Measurements from ENCODE around the gene KRT37. TPM values are rescaled to one million over a fixed set of nuclear protein-coding genes. Genes with fewer than 3 reads are reported as not detected.
"Not testable (repeated sequence)": the region's sequence is repeated elsewhere in the genome, so short reads cannot be mapped to it uniquely, and the experiment has no call there.

Gene KRT37
- total RNA-seq, 1 experiment from 2014 or later: not detected

DNA sequence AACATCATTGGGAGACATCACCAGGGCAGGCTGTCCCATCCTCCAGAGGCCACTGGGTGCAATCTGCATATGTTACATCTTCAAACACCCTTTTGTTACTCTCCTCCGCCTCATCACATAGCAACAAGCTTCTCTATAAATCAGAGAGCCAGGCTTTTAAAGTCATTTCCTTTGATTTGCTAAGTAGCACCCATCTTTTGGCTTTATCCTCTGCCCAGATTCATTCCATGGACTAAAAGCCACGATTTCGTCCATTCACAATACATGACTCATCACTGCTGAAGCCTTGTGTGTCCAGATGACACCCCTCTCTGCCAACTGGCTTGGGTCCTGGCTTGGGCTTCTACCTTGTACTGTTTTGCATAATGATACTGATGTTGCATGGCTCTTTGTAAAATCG, 18.4 kb upstream of the KRT37 start:
- in situ Hi-C loops (cut with HindIII; ENCODE audit: low pct_unique_long_range_greater_than_20kb, low sequenced_read_pairs): no loop called here
- DNase-seq (ENCODE audit: low read depth, low spot score): no peak

DNA sequence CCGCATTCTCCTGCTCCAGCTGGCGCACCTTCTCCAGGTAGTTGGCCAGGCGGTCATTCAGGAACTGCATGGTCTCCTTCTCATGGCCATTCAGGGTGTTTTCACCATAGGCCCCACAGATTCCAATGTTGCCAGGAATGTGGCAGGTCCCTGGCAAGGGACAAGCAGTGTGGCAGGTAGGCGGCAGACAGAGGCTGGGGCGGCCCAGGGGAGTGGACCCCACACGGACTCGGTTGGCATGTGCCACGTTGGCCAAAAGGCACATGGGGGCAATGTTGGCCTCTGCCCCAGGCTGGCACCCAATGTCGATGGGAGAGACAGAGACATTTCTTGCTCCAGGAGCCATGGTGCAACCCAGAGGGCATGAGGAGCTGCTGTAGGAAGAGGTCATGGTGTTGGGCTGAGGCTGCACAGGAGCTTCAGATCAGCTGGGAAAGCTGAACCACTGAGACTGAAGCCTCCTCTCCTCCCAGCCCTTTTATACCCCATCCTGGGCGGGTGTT, 16.2 kb upstream of the KRT37 start, which contains the start of gene KRT38:
TSS of gene KRT38 (minus strand) at position 453 of the 503 bp plus-strand sequence. CDS start at position 391, 62 bp downstream.
- no peak for DNase-seq (ENCODE audit: low read depth, low spot score)
- in situ Hi-C loops (cut with HindIII; ENCODE audit: low pct_unique_long_range_greater_than_20kb, low sequenced_read_pairs): no loop called here

DNA sequence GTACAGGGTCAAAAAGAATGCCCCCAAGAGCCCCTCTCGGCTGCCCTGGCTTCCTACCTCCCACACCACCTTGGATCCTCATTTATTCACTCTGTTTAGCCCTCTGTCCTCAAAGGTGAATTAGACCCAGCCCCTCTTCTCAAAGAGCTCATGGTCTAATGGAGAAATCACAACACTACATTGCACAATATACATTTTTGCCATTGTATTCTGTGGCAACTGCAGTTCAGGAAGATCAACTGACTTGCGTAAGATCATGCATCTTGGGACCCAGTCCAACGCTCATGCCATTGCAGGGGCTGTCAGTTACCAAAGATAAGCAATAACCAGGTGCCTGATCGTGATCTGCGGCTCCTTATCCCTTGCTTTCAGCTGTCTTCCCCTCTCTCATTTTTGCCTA, 15.0 kb upstream of the KRT37 start:
- DNase-seq (ENCODE audit: low read depth, low spot score): no peak
- in situ Hi-C loops (cut with HindIII; ENCODE audit: low pct_unique_long_range_greater_than_20kb, low sequenced_read_pairs): no loop called here

DNA sequence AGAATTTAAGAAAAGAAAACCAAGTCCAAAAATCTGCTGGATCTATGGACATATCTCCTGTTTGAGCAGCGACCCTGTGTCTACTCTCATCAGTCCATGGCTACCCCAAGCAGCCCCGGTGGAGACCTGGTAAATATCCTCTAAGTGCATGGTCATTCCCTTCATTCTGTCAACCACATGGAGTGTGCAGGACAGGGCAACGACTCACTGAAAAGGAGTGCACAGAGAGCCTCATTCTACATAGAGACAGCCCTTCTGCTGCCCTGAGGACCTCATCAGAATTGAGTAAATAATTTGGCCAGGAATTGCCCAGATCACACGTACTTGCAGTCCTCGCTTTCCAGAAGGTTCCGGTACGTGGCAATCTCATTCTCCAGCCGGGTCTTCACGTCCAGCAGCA, 13.4 kb upstream of the KRT37 start:
- no peak for DNase-seq (ENCODE audit: low read depth, low spot score)
- in situ Hi-C loops (cut with HindIII; ENCODE audit: low pct_unique_long_range_greater_than_20kb, low sequenced_read_pairs): no loop called here

DNA sequence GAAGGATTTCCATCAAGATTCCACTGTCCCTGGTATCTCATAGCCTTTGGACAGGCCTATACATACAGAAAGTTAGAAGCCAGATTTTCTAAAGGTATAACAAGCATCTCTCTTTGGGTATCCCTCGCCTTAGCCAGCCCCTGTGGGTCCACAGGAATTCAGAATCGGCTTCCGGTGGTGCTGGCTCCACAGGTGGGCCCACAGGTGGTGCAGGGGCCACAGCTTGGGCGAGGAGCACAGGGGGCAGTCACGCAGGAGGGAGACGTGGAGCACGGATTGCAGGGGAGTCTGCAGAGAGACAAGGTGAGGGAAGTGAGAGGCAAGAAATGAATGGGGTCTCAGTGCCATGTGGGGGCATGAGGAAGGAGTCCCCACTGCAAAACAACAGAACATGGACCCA, 12.9 kb upstream of the KRT37 start:
- in situ Hi-C loops (cut with HindIII; ENCODE audit: low pct_unique_long_range_greater_than_20kb, low sequenced_read_pairs): no loop called here
- DNase-seq (ENCODE audit: low read depth, low spot score): no peak

DNA sequence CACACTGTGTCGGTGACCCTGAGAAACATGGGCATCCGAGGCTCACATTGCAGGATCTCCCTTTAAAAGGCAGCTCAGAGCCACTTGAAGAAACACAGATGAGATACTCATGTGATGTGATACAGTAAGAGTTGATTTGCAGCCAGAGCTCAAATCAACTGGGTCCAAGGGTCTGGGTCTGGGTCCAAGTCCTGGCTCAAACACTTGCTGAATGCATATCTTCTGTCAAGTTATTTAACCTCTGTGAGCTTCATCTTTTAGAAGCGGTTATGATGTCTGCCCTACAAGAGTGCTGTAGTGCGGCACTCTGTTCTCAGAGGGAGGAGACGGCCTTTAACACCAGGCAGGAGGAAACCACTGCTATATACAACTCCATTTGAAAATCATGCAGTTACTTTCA, 10.0 kb upstream of the KRT37 start:
- in situ Hi-C loops (cut with HindIII; ENCODE audit: low pct_unique_long_range_greater_than_20kb, low sequenced_read_pairs): no loop called here
- no peak for DNase-seq (ENCODE audit: low read depth, low spot score)

DNA sequence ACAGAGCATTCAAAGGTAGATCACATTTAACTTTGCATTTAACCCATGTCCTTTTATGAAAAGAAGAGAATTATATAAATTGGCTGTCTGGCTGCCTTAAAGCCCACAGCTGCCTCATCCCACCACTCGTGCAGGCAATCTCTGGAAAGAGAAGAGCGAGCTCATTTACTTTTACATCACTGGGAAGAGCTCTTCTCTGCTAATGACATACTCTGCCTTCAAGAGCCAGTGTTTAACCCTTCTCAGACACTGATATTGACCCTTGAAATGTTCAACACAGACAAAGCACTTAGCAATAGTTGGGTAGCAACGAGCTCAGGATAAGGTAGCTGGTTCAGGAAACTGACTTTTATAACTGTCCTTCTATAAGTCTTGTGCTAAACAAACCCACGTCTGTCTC, 9.6 kb upstream of the KRT37 start:
- in situ Hi-C loops (cut with HindIII; ENCODE audit: low pct_unique_long_range_greater_than_20kb, low sequenced_read_pairs): no loop called here
- no peak for DNase-seq (ENCODE audit: low read depth, low spot score)

DNA sequence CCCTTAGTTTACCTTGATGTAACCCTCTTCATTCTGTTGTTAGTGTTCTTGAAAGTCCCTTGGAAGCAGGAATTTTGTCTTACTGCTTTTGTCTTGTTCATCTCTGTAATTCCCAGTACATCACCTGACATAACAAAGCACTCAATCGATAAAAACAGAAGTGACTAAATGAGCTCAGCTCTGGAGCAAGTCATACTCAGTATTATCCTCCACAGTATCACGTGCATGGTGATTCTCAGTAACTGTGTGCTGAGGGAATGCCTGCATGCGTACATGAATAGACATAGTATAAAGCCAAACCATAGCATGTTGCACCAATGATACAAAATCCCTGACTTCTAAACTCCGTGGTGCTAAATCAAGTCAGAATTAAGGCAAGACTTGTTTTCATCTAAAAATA, 9.2 kb upstream of the KRT37 start:
- in situ Hi-C loops (cut with HindIII; ENCODE audit: low pct_unique_long_range_greater_than_20kb, low sequenced_read_pairs): no loop called here
- DNase-seq (ENCODE audit: low read depth, low spot score): no peak

DNA sequence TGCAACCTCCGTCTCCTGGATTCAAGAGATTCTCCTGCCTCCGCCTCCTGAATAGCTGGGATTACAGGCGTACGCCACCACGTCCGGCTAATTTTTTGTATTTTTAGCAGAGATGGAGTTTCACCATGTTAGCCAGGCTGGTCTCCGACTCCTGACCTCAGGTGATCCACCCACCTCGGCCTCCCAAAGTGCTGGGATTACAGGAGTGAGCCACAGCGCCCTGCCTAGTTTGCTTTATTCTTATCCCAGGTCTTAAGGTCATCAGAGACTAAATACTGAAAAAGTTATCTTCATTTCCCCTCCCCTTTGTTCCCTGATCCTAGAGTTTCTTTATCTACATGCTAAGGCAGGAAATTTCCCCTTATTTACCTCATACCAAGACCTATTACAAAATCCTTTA, 6.0 kb upstream of the KRT37 start:
- DNase-seq (ENCODE audit: low read depth, low spot score); in situ Hi-C loops (cut with HindIII; ENCODE audit: low pct_unique_long_range_greater_than_20kb, low sequenced_read_pairs): not testable (repeated sequence)

DNA sequence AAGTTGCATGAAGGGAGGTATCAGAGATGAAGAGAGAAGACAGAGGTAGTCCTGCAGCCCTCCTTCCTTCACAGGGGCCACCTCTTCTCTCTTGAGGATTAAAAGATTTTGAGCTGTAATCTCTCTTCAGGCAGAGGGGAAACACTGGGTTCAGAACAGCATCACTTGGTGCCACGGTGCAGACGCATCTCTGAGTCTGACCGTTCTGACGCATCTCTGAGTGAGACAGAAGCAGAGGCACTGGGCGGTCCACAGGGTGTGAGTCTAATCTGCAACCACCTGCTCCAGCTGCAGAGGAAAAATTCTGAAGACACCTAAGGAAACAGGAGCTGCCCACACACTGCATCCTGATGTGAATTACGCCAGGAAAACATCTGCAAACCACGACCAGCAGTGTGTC, 5.3 kb upstream of the KRT37 start:
- in situ Hi-C loops (cut with HindIII; ENCODE audit: low pct_unique_long_range_greater_than_20kb, low sequenced_read_pairs): no loop called here
- DNase-seq (ENCODE audit: low read depth, low spot score): no peak

DNA sequence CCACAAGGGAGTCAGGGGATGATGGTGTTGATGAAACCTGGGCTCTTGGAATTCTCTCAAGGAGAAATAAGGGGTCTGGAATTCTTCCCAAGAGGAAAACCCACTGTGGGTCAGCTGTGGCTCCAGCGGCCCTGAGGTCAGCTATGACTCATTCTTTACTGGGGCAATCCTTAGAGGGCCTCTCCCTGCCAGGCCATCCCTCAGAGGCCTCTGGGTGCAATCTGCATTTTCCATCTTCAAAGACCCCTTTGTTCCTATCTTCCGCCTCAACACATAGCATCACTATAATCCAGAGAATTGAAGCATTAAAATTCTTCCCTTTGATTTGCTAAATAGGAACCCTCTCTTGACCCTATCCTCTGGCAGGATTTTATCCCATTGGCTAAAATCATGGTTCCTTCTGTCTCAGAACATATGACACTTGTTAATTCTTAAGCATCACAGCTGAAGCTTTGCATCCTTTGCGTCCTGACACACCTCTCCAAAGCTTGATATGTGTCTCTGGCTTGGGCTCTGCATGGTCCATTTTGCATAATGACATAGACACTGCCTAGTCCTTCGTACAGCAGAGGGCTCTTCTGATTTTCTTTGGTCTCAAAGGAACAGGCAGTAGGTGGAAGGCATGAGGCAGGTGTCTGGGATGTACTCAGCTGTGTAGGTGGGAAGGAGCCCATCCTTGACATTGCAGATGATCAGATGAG, 4.4 kb upstream of the KRT37 start:
- in situ Hi-C loops (cut with HindIII; ENCODE audit: low pct_unique_long_range_greater_than_20kb, low sequenced_read_pairs): no loop called here
- peak; percentile 78 for DNase-seq (ENCODE audit: low read depth, low spot score)

DNA sequence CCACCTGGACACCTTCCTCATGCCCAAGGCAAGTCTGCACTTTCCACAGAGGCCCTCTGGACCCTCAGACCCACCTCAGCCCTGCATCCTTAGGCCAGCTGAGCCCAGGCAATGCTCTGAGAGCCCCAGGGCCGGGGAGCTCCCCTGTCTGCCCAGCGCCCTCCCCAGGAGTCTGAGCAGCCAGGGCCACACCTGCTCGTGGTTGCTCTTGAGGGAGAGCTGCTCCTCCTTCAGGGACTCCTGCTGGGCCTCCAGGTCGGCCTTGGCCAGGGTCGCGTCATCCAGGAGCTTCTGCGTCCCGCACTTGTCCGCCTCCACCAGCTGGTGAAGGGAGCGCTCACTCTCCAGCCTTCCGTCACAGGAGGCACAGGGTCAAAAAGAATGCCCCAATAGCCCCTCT, 1.8 kb downstream of the KRT37 start:
- DNase-seq (ENCODE audit: low read depth, low spot score); in situ Hi-C loops (cut with HindIII; ENCODE audit: low pct_unique_long_range_greater_than_20kb, low sequenced_read_pairs): not testable (repeated sequence)

DNA sequence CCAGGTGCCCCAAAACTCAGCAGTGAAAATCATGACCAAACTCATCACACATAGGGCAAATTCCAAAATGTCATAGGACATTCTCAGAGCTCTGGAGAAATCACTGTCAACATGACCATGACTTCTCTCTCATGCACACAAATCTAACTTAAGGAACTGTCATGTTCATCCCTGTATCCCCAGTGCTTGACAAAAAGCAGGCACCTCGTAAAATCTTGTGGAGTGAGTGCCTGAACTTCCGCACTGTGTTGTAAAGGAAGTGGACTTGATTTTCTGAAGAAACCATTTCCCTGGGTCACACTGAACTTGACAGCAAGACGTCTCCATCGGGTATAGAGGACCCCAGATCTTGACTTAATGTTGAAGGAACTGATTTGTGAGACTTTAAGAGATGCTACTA, 2.8 kb downstream of the KRT37 start:
- in situ Hi-C loops (cut with HindIII; ENCODE audit: low pct_unique_long_range_greater_than_20kb, low sequenced_read_pairs): no loop called here
- no peak for DNase-seq (ENCODE audit: low read depth, low spot score)

DNA sequence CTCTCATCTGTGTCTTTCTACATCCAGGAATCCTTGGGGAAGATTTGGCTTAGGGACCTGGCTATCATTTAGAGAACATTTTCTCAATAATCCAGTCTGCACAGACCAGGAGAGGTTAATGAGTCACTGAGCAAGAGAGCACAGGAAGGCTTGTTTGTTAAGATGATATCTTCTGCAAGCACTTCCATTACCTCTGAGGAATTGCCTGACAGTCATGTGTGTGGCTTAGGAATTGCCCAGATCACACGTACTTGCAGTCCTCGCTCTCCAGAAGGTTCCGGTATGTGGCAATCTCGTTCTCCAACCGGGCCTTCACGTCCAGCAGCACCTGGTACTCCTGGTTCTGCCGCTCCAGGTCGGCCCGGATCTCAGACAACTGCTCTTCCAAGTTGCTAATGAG, 3.3 kb downstream of the KRT37 start:
- in situ Hi-C loops (cut with HindIII; ENCODE audit: low pct_unique_long_range_greater_than_20kb, low sequenced_read_pairs): no loop called here
- DNase-seq (ENCODE audit: low read depth, low spot score): no peak

DNA sequence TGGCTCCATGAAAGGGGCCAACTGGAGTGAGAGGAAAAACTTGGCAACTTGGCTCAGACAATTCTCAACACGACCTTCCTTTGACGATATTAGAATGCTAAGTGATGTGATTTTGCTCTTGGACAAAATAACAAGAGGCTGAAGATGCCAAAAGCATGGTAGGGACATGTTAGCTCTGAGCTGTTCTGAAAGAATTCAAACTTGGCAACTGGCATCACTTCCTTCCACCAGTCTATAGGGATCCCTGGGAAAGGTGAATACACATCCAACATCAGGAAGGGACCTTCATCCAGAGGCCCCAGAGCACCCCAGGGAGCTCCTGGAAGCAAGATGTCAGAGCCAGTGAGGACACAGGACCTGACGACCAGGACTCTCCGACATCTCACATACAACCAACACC, 4.3 kb downstream of the KRT37 start:
- no peak for DNase-seq (ENCODE audit: low read depth, low spot score)
- in situ Hi-C loops (cut with HindIII; ENCODE audit: low pct_unique_long_range_greater_than_20kb, low sequenced_read_pairs): no loop called here

DNA sequence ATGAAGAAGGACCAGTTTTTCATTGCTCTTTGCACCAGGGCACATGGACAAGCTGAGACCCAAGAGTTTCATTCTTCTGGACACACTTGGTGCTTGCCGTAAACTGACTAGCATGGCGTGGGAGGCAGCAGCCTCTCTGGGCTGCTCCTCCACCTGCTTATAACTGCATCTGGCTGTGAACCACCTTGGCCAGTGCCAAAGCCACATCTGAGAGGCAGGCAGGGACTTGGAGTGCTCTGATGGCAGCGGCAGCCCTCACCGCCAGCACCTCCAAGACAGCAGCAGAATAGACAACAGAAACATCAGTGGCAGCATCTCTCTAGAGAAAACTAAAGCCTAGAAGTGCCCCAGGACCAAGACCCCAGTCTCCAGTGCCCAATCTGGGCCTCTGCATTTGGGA, 4.7 kb downstream of the KRT37 start:
- in situ Hi-C loops (cut with HindIII; ENCODE audit: low pct_unique_long_range_greater_than_20kb, low sequenced_read_pairs): no loop called here
- DNase-seq (ENCODE audit: low read depth, low spot score): no peak

DNA sequence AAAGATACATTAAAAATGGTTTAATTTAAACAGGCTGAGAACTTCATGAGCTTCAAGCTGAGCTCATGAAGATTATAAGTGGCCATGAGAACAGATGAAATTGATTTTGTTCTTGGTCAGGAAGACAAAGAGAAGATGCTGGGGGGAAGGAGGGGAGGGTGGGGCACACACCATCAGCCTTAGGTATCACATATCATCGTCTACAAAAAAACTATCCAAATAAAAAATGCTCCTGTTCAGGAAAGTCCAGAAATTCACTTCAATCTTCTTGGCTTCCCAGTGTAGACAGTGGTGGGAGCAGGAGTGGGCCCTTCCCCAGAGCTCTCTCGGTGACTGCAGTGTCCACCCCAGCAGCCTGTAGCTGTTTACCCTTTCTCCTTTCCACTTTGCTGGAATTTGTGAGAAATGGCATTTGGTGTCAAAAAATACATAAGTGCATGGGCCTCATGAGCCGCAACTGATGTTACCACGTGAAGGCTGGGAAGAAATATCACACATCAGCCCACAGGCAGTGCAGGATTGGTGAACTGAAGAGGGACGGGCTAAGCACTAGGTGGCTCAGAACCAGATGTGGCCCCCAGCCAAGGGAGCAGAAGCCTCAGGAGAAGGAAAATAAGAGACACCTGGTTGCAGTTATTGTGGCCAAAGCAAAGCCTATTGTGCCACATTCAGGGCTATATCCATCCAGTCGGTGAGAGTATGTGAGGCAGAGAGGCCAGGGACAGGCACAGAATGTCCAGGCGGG, 6.1 kb downstream of the KRT37 start:
- in situ Hi-C loops (cut with HindIII; ENCODE audit: low pct_unique_long_range_greater_than_20kb, low sequenced_read_pairs): no loop called here
- DNase-seq (ENCODE audit: low read depth, low spot score): no peak

DNA sequence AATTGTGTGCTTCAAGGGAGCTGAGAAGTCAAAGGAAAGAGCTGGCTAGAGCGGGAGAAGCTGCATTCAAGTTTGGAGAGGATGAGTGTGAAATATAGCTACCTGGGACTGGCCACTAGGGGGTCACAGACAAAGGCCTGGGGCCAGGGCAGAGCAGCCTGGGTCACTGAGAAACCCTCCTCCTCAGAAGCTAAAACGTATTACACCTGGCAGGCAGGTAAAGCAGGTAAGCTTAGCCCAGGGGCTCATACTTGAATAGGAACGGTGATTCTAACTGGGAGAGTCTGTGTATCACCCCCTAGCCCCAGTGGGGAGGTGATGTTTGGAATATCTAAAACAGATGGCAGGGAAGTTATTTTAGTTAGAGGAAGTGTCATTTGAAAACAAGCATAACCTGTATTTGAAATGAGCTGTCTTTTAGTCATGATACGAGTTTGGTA, 6.8 kb downstream of the KRT37 start:
- no peak for DNase-seq (ENCODE audit: low read depth, low spot score)
- in situ Hi-C loops (cut with HindIII; ENCODE audit: low pct_unique_long_range_greater_than_20kb, low sequenced_read_pairs): no loop called here

DNA sequence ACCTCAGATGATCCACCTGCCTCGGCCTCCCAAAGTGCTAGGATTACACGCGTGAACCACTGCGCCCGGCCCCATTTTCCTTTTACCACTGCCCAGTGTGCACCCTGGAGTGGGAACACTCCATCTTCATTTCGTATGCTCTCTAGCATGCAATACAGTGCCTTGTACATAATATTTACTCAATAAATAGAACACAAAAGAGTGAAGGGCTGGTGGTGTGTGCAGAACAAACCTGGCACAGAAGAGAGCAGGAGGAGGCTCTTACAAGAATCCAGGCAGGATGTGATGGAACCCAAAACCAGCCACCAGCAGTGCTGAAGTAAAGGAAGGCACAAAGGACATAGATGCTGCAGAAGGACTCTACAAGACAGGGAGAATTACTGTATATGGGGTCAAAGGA, 7.3 kb downstream of the KRT37 start:
- no peak for DNase-seq (ENCODE audit: low read depth, low spot score)
- in situ Hi-C loops (cut with HindIII; ENCODE audit: low pct_unique_long_range_greater_than_20kb, low sequenced_read_pairs): no loop called here
